ENCODE results near the gene RPN1.
"Not testable (repeated sequence)": the region's sequence is repeated elsewhere in the genome, so short reads cannot be mapped to it uniquely, and the experiment has no call there.

Gene RPN1

DNA sequence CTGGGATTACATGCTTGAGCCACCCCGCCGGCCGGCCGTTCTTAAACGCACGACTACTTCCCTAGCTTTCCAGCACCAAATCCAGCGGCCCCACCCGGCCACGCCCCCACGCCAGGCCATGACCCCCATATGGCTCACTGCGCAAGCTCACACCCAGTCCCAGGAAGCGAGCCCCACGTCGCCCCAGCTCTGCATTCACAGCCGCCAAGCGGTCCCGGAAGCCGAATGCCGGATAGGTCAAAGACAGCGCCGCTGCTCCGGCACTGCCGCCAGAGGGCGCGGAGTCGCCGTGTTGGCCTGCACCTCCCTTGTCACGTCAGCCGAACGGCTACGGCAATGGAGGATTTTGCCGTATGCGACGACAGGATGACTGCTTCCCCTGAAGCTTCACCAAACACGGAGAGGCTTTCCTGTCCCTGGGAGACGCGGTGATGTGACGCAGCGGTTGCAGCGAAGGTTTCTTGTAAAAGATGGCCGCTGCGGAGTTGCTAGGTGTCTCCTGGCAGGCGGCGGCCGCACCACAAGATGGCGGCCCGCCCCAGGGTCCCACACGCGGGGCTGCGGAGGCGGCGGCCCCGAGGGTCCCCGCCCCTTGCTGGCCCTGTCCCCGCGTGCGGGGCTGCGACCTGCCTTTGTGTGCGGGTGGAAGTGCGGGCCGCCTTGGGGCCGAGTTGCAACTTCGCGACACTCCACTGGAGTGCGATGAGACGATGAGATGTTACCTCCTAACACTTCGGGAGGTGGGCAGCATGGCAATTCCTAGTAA is 30.2 kb upstream of the RPN1 start:
- H3K4me1 ChIP-seq: peaks cover 2% of the 10 kb centered on the region
- H2AFZ ChIP-seq: peak overlapping the region; percentile 99
- H3K4me3 ChIP-seq (ENCODE audit: low read depth, low read length): peak overlapping the region; percentile 72

DNA sequence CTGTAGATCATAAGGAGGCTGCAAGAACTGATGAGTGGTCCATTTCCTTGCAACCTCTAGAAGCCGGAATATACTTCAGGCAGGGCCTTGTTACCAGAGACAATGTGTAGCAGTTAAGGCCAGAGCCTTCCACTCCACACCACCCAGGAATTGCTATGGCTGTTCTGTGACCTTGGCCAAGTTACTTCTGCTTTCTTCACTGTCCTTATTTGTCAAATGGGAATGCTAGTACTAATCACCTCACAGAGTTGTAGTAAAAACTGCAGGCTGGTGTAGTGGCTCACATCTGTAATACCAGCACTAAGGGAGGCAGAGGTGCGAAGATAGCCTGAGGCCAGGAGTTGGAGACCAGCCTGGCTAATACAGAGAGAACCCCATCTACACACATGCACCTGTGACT is 28.7 kb upstream of the RPN1 start:
- Histone ChIP-seq H3K4me3 (ENCODE audit: low read depth, low read length) (no peak overlapping the region), H3K27me3 (ENCODE audit: control insufficient read depth, insufficient read depth, low read length) (no peaks in the 10 kb centered on the region), H3K27ac (no peak overlapping the region), H3K9me3 (ENCODE audit: control insufficient read depth, low read length) (no peaks in the 10 kb centered on the region), H3K9ac (no peak overlapping the region), H3K4me2 (ENCODE audit: low read length) (no peak overlapping the region), H3K4me1 (peaks cover 2% of the 10 kb centered on the region), H3K36me3 (ENCODE audit: control insufficient read depth, insufficient read depth, low read length) (no peaks in the 10 kb centered on the region), H3K79me2 (no peaks in the 10 kb centered on the region), H2AFZ (no peak overlapping the region)
- TF ChIP-seq, protein P1, sequence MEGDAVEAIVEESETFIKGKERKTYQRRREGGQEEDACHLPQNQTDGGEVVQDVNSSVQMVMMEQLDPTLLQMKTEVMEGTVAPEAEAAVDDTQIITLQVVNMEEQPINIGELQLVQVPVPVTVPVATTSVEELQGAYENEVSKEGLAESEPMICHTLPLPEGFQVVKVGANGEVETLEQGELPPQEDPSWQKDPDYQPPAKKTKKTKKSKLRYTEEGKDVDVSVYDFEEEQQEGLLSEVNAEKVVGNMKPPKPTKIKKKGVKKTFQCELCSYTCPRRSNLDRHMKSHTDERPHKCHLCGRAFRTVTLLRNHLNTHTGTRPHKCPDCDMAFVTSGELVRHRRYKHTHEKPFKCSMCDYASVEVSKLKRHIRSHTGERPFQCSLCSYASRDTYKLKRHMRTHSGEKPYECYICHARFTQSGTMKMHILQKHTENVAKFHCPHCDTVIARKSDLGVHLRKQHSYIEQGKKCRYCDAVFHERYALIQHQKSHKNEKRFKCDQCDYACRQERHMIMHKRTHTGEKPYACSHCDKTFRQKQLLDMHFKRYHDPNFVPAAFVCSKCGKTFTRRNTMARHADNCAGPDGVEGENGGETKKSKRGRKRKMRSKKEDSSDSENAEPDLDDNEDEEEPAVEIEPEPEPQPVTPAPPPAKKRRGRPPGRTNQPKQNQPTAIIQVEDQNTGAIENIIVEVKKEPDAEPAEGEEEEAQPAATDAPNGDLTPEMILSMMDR (IDR thresholded peaks at IDR 0.05): no peak

More for the DNA sequence above, 30.2 kb upstream of the RPN1 start:
- peak overlapping the region; percentile 98 for H3K27ac ChIP-seq
- H3K79me2 ChIP-seq: no peaks in the 10 kb centered on the region
- peak overlapping the region; percentile 70 for H3K4me2 ChIP-seq (ENCODE audit: low read length)
- H3K27me3 ChIP-seq (ENCODE audit: control insufficient read depth, insufficient read depth, low read length): no peaks in the 10 kb centered on the region
- no peaks in the 10 kb centered on the region for H3K36me3 ChIP-seq (ENCODE audit: control insufficient read depth, insufficient read depth, low read length)
- H3K9ac ChIP-seq: peak overlapping the region; percentile 47
- no peaks in the 10 kb centered on the region for H3K9me3 ChIP-seq (ENCODE audit: control insufficient read depth, low read length)
- TF ChIP-seq, protein P1 (IDR thresholded peaks at IDR 0.05): peak; percentile 99

DNA sequence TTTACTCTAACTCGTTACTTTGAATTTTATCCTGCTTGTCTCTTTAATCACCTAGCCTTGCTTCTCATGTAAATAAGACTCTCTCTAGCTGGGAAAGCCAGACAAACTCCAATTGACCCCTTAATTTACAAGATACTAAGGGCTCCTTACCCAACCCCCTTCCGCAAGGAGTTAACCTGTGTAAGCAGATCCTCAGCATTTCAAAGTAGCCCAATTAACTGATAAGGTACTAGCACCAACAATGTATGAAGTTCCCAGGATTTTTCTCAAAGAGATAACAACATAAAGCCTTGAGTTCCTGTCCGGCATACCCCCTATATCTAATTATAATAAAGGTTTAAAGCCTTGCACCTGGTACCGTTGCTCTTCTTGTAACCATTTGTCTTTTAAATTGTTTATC is 25.2 kb upstream of the RPN1 start:
- not testable (repeated sequence) for H3K4me3 ChIP-seq (ENCODE audit: low read depth, low read length); H3K4me1 ChIP-seq; H3K79me2 ChIP-seq; H2AFZ ChIP-seq; H3K27me3 ChIP-seq (ENCODE audit: control insufficient read depth, insufficient read depth, low read length); H3K27ac ChIP-seq; H3K4me2 ChIP-seq (ENCODE audit: low read length); H3K9me3 ChIP-seq (ENCODE audit: control insufficient read depth, low read length); H3K36me3 ChIP-seq (ENCODE audit: control insufficient read depth, insufficient read depth, low read length); H3K9ac ChIP-seq

DNA sequence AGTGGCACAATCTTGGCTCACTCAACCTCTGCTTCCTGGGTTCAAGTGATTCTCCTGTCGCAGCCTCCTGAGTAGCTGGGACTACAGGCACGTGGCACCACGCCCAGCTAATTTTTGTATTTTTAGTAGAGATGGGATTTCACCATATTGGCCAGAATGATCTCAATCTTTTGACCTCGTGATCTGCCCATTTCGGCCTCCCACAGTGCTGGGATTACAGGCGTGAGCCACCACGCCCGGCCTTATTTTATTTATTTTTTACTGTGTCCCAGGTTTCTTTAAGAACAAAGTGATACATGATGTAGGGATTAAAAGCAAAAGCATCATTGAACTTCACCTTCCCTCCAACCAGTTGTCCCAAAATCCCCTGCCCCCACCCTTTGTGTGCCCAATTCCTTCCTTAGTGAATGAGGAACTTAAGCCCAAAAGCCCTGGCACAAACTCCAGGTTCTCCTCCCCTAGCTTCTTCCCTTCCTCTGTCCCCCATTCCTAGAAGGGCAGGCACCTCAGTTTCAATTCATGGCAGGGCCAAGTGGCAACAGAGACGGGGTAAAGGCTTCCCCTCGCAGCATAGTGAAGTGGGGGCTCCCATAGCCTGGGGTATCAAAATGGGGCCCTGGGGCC is 23.7 kb upstream of the RPN1 start:
- Histone ChIP-seq H3K4me2 (ENCODE audit: low read length) (no peak overlapping the region), H3K4me1 (no peaks in the 10 kb centered on the region), H3K9me3 (ENCODE audit: control insufficient read depth, low read length) (no peaks in the 10 kb centered on the region), H3K36me3 (ENCODE audit: control insufficient read depth, insufficient read depth, low read length) (no peaks in the 10 kb centered on the region), H3K9ac (no peak overlapping the region), H3K4me3 (ENCODE audit: low read depth, low read length) (no peak overlapping the region), H3K79me2 (no peaks in the 10 kb centered on the region), H2AFZ (no peak overlapping the region), H3K27ac (no peak overlapping the region), H3K27me3 (ENCODE audit: control insufficient read depth, insufficient read depth, low read length) (no peaks in the 10 kb centered on the region)
- TF ChIP-seq, protein P1 (IDR thresholded peaks at IDR 0.05): no peak

DNA sequence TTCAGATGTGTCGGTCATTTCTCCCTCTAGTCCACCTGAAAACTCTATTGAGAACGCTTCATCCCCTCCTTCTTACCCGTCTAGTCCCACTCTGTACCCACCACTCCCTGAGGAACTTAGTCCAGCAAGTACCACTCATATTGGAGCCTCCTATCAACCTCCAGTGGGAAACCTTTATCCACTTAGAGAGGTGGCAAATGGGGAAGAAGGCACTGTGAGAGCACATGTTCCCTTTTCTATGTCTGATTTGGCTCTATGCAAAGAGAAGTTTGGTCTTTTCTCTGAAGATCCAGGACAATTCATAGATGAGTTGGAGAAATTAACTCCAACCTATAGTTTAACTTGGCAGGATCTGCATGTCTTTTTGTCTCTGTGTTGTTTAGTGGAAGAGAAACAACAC is 17.0 kb upstream of the RPN1 start:
- H3K27me3 ChIP-seq (ENCODE audit: control insufficient read depth, insufficient read depth, low read length): no peaks in the 10 kb centered on the region
- TF ChIP-seq, protein P1 (IDR thresholded peaks at IDR 0.05): no peak
- no peak overlapping the region for H2AFZ ChIP-seq
- H3K9me3 ChIP-seq (ENCODE audit: control insufficient read depth, low read length): no peaks in the 10 kb centered on the region
- H3K27ac ChIP-seq: no peak overlapping the region
- H3K79me2 ChIP-seq: no peaks in the 10 kb centered on the region
- H3K4me1 ChIP-seq: no peaks in the 10 kb centered on the region
- H3K4me2 ChIP-seq (ENCODE audit: low read length): no peak overlapping the region
- no peaks in the 10 kb centered on the region for H3K36me3 ChIP-seq (ENCODE audit: control insufficient read depth, insufficient read depth, low read length)
- H3K4me3 ChIP-seq (ENCODE audit: low read depth, low read length): no peak overlapping the region
- H3K9ac ChIP-seq: no peak overlapping the region
